ENCODE results near the gene TMCC3.
"Not testable (repeated sequence)": the region's sequence is repeated elsewhere in the genome, so short reads cannot be mapped to it uniquely, and the experiment has no call there.

TMCC3 gene

GRCh38 chr12:94561943-94562411, 88.4 kb downstream of the TMCC3 start:
- no peak for DNase-seq

GRCh38 chr12:94560431-94561221, 89.7 kb downstream of the TMCC3 start:
- no peak for DNase-seq

GRCh38 chr12:94558612-94559011, 91.7 kb downstream of the TMCC3 start:
- DNase-seq, result no peak

- DNase-seq, result no peak
These were observed 92.5 kb downstream of the TMCC3 start for GRCh38 chr12:94557746-94558295.

- no peak for DNase-seq
These were observed 94.7 kb downstream of the TMCC3 start for GRCh38 chr12:94555687-94556086.

- DNase-seq, result no peak
These were observed 96.5 kb downstream of the TMCC3 start for GRCh38 chr12:94553875-94554274.

- DNase-seq, result no peak
These were observed 97.2 kb downstream of the TMCC3 start for GRCh38 chr12:94553130-94553519.

- DNase-seq, result no peak
These were observed 98.5 kb downstream of the TMCC3 start for GRCh38 chr12:94551810-94552209.

GRCh38 chr12:94550964-94551363, 99.4 kb downstream of the TMCC3 start:
- DNase-seq, result no peak

- not testable (repeated sequence) for DNase-seq
These were observed 101.5 kb downstream of the TMCC3 start for GRCh38 chr12:94548833-94549232.

- no peak for DNase-seq
These were observed 104.2 kb downstream of the TMCC3 start for GRCh38 chr12:94545935-94546771.

- no peak for DNase-seq
These were observed 106.0 kb downstream of the TMCC3 start for GRCh38 chr12:94544355-94544754.

- DNase-seq, result no peak
These were observed 112.0 kb downstream of the TMCC3 start for GRCh38 chr12:94538318-94538717.

- DNase-seq, result no peak
These were observed 114.1 kb downstream of the TMCC3 start for GRCh38 chr12:94536040-94536965.

GRCh38 chr12:94535510-94535921, 114.8 kb downstream of the TMCC3 start:
- no peak for DNase-seq

GRCh38 chr12:94534774-94535509, 115.4 kb downstream of the TMCC3 start:
- DNase-seq, result no peak

- no peak for DNase-seq
These were observed 116.1 kb downstream of the TMCC3 start for GRCh38 chr12:94534278-94534677.

GRCh38 chr12:94532490-94533422, 117.6 kb downstream of the TMCC3 start:
- DNase-seq, result no peak

GRCh38 chr12:94531196-94531720, 119.1 kb downstream of the TMCC3 start:
- no peak for DNase-seq

GRCh38 chr12:94525951-94526350, 124.4 kb downstream of the TMCC3 start:
- DNase-seq, result no peak

Data from cortex of kidney (tissue), 1 donor.